ENCODE data around the gene CEP112. TPM values are rescaled to one million over a fixed set of nuclear protein-coding genes. Genes with fewer than 3 reads are reported as not detected.

The CEP112 gene
- total and polyA plus RNA-seq, 2 experiments from 2014 or later = 4.0 to 4.3 TPM

GRCh38 chr17:66021757-66022156 is 170.2 kb downstream of the CEP112 start:
- DNase-seq (ENCODE audit: low spot score) (peak; percentile 29), ATAC-seq (no peak)
- peaks cover 23% of the 10 kb centered on the region for H3K9me3 Mint-ChIP-seq
- Histone ChIP-seq H3F3A (replicated peaks; ENCODE audit: low read depth) (no peaks in the 10 kb centered on the region), H3K9me2 (ENCODE audit: insufficient read depth) (no peaks in the 10 kb centered on the region), H3K27ac (ENCODE audit: low read depth) (no peak overlapping the region), H2AFZ (no peak overlapping the region), H3K4me2 (no peak overlapping the region), H4K20me1 (replicated peaks; ENCODE audit: insufficient read depth) (no peaks in the 10 kb centered on the region), H3K4me1 (ENCODE audit: insufficient read depth) (no peaks in the 10 kb centered on the region), H3K4me3 (no peak overlapping the region), H3K36me3 (ENCODE audit: insufficient read depth) (peaks cover 4% of the 10 kb centered on the region; the same call in 1 of the 2 replicates), H3K79me2 (replicated peaks; ENCODE audit: insufficient read depth) (no peaks in the 10 kb centered on the region), H3K27me3 (ENCODE audit: insufficient read depth) (no peaks in the 10 kb centered on the region)
- no peak overlapping the region for H3K4me3 Mint-ChIP-seq
- H3K4me1 Mint-ChIP-seq = no peaks in the 10 kb centered on the region
- peaks cover 11% of the 10 kb centered on the region; the same call in 2 of the 3 replicates for H3K36me3 Mint-ChIP-seq (ENCODE audit: low read depth)
- TF ChIP-seq ZNF331 (CRISPR knock-in tag; IDR thresholded peaks at IDR 0.05; ENCODE audit: low read depth) = no peak
- TF ChIP-seq ZNF462 (CRISPR knock-in tag; IDR thresholded peaks at IDR 0.05) = no peak
- no peak for TF ChIP-seq EZH2 (IDR thresholded peaks at IDR 0.05; ENCODE audit: low read depth, unreplicated experiment)
- no peak for TF ChIP-seq REST (IDR thresholded peaks at IDR 0.05; ENCODE audit: unreplicated experiment)
- no peak for TF ChIP-seq EZH2phosphoT487 (IDR thresholded peaks at IDR 0.05; ENCODE audit: unreplicated experiment)
- TF ChIP-seq CTCF (conservative IDR thresholded peaks at IDR 0.05; ENCODE audit: low read depth in 2 of 2) = peak; percentile 38 to 40
- TF ChIP-seq POLR2AphosphoS5 (IDR thresholded peaks at IDR 0.05; ENCODE audit: low read depth) = no peak
- TF ChIP-seq NANOG (IDR thresholded peaks at IDR 0.05; ENCODE audit: borderline replicate concordance) = no peak
- peaks cover 1% of the 10 kb centered on the region for H3K27me3 Mint-ChIP-seq (ENCODE audit: insufficient read depth, low read depth, poor library complexity)
- H3K27ac Mint-ChIP-seq = no peak overlapping the region
